HG03460 (cell line): ENCODE measurements around the gene MYO5B.
"Not testable (repeated sequence)": the region's sequence is repeated elsewhere in the genome, so short reads cannot be mapped to it uniquely, and the experiment has no call there.

Source experiments
- ATAC-seq: cut with Tn5 transposase; IDR thresholded peaks from one replicate; pipeline ENCODE4 v1.9.1; 2021; ENCODE audit not compliant: unreplicated experiment

Gene MYO5B

DNA sequence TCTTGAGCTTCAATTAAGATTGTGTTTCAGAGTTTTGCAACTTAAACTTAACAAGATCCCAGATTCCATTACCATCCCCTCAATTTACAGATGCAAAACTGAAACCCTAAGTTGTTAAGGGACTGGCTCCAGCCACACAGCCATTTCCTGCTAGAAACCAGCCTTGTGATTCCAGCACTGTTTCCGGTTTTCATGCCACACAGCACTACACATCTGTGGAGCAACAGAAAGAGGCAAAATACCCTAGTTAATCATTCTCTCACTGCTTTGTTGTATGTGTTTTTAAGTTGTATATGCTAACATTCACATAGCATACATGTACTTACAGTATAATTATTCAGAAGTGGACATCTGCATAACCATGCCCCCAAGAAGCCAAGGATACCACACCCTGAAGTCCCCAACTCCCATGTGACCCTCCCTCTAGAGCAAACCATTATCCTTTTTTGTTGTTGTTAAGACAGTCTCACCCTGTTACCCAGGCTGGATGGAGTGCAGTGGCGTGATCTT lies 87.4 kb downstream of the MYO5B start:
- no peak for ATAC-seq

DNA sequence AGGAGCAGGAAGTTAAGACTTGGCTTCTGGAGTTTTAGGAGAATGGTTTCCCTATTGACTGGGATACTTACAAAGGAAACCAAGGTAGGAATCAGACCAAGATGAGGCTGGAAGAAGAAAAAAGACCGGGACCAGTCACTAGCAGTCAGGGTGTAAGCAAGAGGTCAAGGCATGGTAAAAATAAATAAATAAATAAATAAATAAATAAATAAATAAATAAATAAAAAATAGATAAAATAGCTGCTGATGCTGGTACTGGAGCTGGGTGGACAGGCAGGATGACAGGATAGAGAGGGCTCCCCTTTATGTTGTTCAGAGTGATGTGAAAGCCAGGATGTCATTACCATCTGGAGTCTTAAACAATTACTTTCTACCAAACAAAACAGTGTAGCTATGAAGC lies 89.9 kb downstream of the MYO5B start:
- ATAC-seq: no peak

DNA sequence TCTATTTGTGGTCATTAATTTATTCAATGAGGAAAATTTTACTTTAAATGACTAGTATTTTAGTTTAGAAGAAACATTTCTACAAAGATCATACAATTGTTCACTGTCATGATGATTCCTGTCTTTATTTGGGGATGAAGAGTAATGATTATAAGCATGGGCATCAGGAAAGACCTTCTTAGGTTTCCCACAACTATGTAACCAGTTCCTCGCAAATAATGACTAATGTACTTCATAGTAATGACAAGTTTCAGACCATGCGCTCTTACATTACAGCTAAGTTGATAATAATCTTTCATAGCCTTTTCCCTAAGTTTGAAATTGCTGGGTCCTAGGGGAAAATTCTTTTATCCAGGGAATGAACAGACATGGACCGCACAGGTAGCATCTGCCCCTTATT lies 90.5 kb downstream of the MYO5B start:
- no peak for ATAC-seq

DNA sequence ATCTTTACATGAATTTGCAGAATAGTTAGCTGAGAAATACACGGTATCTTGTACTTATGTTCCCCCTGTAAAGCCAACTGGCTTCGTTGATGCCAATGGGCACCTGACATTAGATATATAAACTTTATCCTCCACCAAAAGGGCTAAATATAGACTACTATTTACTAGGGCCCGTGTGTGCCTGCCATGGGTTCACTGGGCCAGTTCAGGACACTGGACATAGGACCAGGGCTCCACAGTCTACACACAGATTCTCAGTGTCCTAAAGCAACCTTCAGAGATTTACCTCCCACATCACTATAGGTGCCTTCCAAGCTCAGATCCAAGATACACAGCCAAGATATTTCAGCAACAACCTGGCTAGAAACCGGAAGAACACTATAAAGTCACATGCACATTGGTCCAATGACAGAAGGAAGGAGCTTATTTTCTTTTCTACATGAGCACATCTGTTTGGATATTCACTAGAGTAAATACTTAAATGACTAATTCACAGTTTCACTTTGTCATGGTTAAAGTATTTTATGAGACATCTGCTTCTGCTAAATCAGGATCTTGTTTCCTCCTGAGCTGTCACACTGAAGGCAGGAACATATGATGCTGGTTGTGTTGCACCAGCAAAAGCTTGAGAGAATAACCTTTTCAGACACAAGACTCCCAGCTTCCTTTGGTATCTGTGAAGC lies 95.1 kb downstream of the MYO5B start:
- peak; percentile 62 for ATAC-seq

DNA sequence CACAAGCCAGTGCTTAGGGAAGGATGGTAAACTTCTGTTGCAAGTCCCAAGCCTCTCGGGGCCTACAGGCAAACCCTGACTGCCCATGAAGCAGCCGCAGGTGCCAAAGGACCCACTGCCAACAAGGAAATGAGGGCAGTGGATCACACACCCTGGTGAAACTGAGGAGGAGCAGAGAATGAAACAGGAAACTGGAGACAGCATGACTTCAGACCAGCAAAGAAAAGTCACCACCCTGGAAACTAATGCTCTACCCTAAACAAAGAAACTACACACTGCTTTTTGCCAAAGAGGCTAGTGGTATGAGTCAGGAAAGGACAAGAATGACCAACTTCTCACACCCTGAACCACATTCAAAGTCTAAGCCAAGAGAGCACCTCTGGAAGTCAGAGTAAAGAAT lies 97.2 kb downstream of the MYO5B start:
- ATAC-seq: no peak

DNA sequence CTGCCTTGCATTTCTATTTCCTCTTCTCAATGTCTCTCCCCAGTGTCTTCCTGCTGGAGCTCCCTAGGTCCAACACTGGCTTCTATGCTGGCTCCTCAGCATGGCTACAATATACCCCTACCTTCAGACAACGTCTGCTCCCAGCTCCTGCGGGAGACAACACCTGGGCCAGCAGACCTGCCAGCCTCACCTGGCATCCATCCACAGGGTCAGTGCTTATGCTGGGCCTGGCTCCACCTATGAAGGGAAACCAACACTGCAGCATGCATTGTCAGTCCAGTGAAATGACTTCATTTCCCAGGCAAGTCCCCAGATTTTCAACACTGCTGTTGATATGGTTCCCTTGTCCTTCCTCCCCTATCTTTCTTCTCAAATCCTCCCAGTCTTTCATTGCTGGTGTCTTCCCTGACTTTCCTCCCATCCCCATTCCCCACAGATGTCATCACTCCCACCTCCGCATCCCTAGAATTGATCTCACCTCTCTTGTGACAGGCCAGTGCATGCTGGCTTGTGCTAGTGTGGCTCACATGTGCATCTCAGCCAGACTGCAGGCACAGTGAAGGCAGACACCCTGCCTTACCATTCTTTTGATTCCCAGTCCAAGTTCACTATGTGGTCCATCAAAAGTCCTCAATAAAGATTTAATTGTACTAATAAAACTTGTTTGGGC lies 98.0 kb downstream of the MYO5B start:
- no peak for ATAC-seq

DNA sequence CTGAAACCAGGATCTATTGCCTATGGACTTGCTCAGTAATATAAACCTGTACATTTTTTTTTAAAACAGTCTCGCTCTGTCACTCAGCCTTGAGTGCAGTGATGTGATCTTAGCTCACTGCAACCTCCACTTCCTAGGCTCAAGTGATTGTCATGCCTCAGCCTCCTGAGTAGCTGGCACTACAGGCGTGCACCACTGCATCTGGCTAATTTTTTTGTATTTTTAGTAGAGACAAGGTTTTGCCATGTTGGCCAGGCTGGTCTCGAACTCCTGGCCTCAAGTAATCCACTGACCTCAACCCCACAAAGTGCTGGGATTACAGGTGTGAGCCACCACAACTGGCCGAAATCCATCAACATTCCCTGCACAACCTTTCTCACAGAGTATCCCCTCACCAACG lies 100.2 kb downstream of the MYO5B start:
- not testable (repeated sequence) for ATAC-seq

DNA sequence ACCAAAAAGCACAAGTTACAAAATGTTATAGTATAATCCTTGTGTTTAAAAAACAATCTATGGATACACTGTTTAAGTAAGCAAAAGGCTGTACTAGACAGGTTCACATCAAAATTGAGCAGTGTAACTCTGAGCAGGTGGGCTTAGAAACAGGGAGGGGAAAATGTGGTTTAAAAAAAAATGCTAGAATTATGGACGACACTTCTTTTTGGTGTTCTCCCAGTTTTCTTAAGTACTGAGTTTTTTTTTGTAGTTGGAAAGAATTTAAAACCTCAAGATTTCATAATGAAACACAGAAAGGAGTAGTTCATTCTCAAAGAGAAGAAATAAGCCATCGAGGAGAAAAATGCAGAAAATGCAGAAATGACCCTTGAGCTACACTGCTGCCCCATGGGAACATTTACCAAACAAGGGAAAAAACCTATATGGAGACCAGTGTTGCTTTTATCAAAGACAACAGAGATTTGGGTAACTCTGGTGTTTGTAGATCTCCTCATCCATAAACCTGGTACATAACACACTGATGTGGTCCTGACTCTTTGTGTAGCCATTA lies 100.7 kb downstream of the MYO5B start:
- no peak for ATAC-seq

DNA sequence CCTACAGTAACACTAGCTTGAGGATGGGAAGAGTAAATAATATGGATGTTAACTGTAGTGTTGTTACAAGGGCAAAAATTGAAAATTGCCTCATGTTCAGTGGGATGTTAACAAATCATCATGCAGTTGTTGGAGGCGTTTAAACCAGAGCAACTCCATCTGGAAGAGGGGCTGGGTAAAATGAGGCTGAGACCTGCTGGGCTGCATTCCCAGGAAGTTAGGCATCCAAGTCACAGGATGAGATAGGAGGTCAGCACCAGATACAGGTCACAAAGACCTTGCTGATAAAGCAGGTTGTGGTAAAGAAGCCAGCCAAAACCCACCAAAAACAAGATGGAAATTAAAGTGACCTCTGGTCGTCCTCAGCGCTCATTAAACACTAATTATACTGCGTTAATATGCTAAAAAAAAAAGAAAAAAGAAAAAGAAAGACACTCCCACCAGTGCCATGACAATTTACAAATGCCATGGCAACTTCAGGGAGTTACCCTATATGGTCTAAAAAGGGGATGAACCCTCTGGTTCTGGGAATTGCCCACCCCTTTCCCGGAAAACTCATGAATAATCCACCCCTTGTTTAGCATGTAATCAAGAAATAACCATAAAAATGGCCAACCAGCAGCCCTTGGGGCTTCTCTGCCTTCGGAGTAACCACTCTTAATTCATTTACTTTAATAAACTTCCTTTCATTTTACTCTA lies 101.4 kb downstream of the MYO5B start:
- ATAC-seq: no peak

DNA sequence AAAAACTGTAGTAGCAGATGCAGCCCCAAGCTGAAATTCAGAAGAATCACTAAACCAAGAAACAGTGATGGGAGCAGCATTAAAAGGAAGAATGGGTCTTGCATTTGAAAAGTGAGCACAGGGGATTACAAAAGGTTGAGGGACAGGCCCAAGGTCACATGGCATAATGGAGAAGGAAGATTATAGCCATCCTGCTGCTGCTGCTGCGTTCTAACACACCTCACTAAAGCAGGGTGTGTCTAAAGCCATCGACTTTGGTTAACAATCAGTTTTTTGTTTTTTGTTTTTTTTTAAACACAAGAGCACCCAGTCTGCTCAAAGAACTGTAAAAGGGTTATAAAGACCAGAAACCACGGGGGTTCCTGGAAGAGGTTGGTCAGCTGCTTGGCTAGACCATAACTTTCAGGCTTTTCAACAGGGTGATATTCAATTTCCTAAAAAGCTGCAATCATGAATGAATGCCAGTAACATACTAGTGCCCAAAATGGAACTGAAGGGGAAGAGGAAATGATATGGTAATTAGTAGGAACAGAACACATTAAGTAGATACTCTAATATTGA lies 102.6 kb downstream of the MYO5B start:
- no peak for ATAC-seq

DNA sequence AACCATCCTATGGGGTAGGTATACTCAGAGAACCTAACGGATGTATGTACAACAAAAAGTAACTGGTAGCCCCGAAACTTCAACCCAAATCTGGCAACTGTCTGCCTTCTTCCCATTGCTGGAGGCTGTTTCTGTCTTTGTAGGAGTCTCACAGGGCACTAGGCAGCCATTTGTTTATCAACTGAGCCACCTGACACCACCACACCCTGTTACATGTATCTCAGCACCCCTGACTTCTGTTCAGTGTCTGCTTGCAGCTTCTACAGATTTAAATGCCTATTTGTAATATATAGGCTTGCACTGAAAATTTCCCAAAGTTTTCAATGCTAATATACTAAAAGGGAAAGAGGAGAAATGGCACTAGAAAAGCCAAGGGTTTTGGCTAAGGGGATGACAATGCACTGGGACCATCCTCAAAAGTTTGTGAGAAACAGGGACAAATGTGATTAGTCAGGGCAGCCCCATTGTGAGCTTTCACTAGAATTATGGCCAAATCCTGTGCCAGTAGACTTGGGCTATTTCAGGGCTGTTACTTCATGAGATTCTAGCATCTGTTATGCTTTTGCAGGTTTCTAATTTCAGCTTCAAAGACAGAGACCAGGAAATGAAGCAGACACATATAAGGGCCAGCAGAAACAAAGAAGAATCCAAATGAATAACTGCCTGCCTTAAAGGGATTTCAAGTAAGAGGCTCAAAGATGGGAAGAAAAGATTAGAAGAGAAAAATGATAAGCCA lies 103.3 kb downstream of the MYO5B start:
- ATAC-seq: no peak

DNA sequence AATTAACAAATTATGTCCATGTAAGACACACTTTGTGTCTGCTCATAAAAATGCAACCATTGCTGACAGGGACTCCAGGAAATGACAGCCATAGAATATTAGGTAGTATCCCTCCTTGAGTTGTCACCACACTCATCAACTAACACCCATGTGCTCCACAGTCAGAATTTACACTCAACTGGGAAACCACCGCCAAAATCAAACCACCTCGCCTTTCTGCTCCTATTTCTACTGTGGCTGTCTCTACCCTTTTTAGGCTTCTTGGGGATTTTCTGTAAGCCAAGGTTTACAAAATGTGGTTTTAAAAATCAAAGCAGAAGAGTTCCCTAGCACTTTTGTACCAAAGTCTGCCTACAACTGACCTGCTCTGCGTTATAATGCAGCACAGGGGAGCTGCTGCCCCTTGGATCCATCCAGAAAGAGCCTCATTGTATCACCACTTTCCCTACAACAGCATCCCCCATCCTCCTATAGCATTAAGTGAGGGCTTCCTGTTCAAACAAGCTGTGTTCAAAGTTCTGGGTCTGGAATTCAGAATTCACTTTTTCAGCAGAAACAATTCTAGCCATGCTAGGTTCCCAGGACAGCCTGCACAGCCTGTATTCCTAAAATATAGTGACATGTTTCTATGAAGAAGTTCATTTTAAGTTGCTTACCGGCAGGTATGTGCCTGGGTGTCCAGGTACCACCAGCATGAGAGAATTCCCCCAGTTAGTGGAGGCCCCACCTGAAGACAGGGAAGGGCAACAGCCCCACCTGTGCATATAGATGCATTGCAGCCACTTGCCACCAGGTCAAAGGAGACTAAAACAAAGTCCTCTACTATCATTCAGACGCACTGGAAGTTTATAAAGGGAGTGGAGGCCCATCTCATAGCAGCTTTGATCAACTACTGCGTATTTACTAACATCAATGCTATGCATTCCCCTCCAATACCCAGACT lies 104.3 kb downstream of the MYO5B start:
- ATAC-seq: no peak

DNA sequence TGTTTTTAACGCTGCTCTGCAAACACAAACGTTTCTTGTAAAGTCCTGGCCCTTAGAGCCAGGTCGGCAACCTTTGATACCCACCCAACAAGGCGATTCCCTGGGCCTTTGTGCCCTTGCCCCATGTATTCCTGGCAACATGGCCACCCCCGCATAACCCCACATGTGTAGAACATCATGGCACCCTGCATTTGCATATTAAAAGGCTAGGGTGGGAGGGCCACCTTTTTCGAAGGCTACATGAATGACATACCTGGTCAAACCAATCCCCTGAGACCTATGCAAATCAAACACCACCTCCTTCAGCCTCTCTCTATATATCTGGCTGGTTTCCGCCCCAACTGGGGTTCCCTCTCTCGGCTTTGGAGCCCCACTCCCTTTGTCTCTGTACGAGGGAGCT lies 105.2 kb downstream of the MYO5B start:
- no peak for ATAC-seq

DNA sequence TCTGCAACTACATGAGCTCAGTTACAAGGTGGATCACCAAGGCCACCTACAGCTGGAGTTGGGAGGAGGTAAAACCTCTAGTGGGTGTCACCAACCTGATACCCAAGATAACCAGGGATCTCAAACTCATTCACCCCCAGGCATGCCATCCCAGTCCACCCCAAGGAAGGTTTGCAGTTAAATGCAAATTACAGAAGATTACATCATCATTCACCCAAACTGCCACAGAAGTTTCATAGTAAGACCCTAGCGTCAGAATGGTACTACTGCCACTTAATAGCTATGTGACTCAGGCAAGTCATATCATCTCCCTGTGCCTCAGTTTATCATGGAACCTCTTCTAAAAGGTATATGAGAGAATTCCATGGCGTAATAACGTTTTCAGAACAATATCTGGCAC lies 111.2 kb downstream of the MYO5B start:
- ATAC-seq: no peak

DNA sequence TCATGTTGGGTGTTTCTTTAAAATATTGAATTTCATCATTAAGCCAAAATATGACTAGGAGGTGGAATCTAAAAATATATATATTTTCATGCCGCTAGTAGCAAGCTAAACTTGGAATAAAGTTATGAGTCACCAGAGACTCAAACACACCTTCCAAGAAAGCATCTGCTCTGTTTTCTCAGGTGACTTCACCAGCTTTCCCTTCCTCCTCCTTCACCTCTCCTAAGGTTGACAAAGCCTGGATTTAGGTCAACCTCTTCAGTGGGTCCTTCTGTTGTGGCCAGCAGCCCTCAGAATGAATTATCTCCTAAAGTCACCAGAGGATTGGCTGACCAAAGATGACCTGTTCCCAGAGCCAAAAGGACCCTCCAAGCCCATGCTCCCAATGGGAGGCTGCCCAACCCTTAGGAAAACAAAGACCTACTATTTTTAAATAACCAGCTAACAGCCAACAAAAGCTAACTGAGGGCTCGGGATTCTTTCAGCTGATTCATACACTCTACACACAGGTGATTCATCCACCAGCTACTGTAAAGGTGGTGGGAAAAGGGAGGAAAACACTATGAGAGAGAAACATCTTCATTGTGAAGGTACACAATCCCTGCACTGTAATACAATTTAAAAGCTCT lies 113.9 kb downstream of the MYO5B start:
- no peak for ATAC-seq

DNA sequence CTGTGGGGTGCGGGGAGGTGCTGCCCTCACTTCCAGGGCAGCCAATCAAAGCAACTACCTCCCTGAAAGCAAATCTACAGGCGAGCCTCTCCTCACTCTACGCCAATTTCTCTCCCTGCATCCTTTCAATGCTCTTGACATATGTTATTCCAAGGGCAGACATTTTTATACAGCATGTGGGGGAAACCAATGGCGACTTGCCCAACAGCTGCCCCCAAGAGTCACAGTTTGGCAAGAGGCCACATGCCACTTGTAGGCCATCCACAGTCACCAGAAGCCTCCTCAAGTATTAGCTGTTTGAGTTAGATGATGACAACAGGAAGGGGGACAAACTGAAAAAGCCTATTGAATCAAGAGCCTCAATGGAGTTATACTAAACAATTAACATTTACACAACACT lies 114.6 kb downstream of the MYO5B start:
- ATAC-seq: no peak

DNA sequence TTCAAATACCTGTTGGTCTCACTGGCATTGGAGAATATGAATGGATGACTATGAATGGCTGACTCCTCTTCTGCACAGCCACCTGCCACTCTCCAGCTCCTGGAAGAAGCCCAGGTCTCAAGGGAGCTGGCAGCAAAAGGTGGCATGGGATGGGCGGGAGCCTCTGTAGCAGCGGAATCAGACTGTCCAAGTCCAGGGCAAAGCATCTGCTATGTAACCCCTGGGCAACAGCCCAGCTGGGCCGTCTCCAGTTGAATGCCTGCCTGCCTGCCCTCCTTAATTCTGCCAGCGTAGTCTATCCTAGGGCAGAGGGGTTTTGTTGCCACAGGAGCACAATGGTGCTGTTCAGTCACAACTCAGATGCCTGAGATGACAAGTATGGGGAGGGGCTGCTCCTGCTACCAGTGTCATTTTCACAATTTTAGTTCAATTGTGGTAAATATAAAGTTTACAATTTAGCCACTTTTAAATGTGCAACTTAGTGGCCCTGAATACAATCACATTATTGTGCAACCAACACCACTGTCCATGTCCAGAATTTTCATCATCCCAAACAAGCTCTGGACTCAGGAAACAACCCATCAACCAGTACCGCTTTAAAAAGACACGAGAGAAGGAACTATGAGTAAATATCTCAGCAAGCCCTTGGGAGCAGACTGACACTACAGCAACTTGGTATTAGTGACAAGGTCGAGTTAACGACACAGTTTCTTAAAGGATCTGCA lies 115.2 kb downstream of the MYO5B start:
- no peak for ATAC-seq

DNA sequence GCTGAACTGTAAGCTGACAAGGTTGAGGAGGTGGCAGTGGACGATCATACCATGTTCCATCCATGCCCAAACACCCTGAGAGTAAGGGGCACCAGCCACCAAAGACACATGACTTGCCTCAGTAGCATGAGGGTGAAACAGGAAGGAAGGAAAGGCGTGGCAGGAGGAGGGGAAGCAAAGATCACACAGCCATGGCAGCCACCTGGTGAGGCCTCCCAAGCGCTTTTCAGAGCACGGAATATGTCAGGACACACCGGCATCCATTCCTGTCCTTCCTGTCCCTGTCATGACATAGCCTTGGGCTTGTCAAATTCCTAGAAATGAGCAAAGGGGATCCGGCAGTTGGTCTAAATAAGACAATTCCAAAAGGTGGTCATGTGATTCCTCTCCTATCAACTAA lies 118.7 kb downstream of the MYO5B start:
- ATAC-seq: no peak

DNA sequence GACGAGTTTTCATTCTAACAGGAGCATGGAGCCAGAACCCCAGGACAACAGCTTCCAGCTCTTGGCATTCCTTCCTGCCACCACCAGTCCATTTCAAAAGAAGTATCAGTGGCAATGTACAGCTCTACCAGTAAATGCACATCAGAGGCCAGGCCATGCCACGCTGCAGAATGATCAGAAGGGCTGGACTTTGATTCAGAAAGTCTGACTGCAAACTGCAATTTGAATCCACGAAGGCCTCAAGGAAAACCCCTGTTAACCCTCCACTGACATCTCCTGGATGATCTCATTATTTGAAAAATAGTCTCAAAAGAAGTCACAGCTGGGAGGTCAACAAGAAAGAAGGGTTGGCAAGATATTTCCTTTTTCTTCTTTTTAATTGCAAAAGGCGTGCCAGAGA lies 119.2 kb downstream of the MYO5B start:
- ATAC-seq: no peak
